K562 (cell line): Measurements from ENCODE around the gene PHF14. TPM values are rescaled to one million over a fixed set of nuclear protein-coding genes. Genes with fewer than 3 reads are reported as not detected.

Source experiments
- BHLHE40 ChIP-seq: IDR thresholded peaks from 2 replicates; pipeline ENCODE4 v1.6.1; 2011; ENCODE audit warnings: low read length, improper control_type of control experiment
- MAFK ChIP-seq: IDR thresholded peaks from 2 replicates; pipeline ENCODE4 v1.6.1; 2011; ENCODE audit warnings: low read length, improper control_type of control experiment
- NCOR1 ChIP-seq: fragments of 450-650 bp; IDR thresholded peaks from 2 replicates; pipeline ENCODE4 v1.6.1; 2016; ENCODE audit warnings: mild to moderate bottlenecking, moderate library complexity
- SAP30 ChIP-seq: fragments of 200-600 bp; sonication (generic); IDR thresholded peaks from 2 replicates; pipeline ENCODE4 v1.6.1; 2012; ENCODE audit warnings: borderline replicate concordance, low read depth, mild to moderate bottlenecking, moderate library complexity, low read length, control low read depth, inconsistent platforms; ENCODE audit not compliant: insufficient read depth, poor library complexity, severe bottlenecking
- ZNF121 ChIP-seq: sonication (generic); formaldehyde crosslinking; conservative IDR thresholded peaks from 2 replicates; pipeline ENCODE4 v1.8.0; 2022; ENCODE audit warnings: missing genetic modification reagents
- ZNF143 ChIP-seq: sonication (generic); formaldehyde crosslinking; IDR thresholded peaks from 2 replicates; pipeline ENCODE4 v1.9.0; 2022; ENCODE audit warnings: mild to moderate bottlenecking, missing genetic modification reagents
- ZNF23 ChIP-seq: fragments of 250-450 bp; sonication (Bioruptor Pico); IDR thresholded peaks from 2 replicates; pipeline ENCODE4 v1.4.0; 2020; ENCODE audit warnings: mild to moderate bottlenecking
- ZNF354B ChIP-seq: fragments of 250-450 bp; sonication (Bioruptor Pico); IDR thresholded peaks from 2 replicates; pipeline ENCODE4 v1.4.0; 2020
- ZNF507 ChIP-seq: conservative IDR thresholded peaks from 2 replicates; pipeline ENCODE4 v1.6.1; 2017; ENCODE audit warnings: missing genetic modification characterization, missing compliant biosample characterization
- ZSCAN29 ChIP-seq: fragments of 450-650 bp; IDR thresholded peaks from 2 replicates; pipeline ENCODE4 v1.6.1; 2017
- polyA plus RNA-seq, 8 experiments: library from polyadenylated mRNA; depleted of rRNA in 4 of 8; stranded (reverse) in 5 of 8; unstranded in 3 of 8; fragments of >200 nt; fragmentation: Nextera tagmentation in 2 of 8; fragmentation: Illumina TruSeq in 1 of 8; extraction: Ambion mirVana in 2 of 8; extraction: Trizol in 1 of 8; gene quantifications; 2 replicates each; pipeline versions ENCODE4 v1.2.1 to v1.2.3, GENCODE V29; 2011 to 2014; ENCODE audit warnings: inconsistent platforms in 1 of 8, missing spikeins in 1 of 8
- total RNA-seq, 7 experiments: library from RNA; depleted of rRNA in 6 of 7; stranded (reverse); fragments of >200 nt in 6 of 7; fragmentation: Illumina TruSeq in 2 of 7; extraction: Trizol in 2 of 7; gene quantifications; 2 replicates each; pipeline versions ENCODE4 v1.2.1 to v1.2.3, GENCODE V29; 2011 to 2021; ENCODE audit warnings: low replicate concordance in 1 of 7
- TF ChIP-seq, protein P1 (sequence below): sonication (generic); formaldehyde crosslinking; IDR thresholded peaks from 2 replicates; pipeline ENCODE4 v1.8.1; 2023; ENCODE audit warnings: missing genetic modification reagents, mild to moderate bottlenecking, borderline replicate concordance
- TF ChIP-seq, protein P2 (sequence below), 2 experiments: IDR thresholded peaks in 1 of 2; conservative IDR thresholded peaks in 1 of 2; 2 replicates each; pipeline ENCODE4 v1.6.1; 2016; ENCODE audit warnings: low read depth in 2 of 2, mild to moderate bottlenecking in 1 of 2, missing compliant biosample characterization in 1 of 2, missing genetic modification characterization in 1 of 2, moderate library complexity in 1 of 2
- TF ChIP-seq, protein P3 (sequence below): fragments of 200-800 bp; sonication (Bioruptor generic); IDR thresholded peaks from 2 replicates; pipeline ENCODE4 v1.6.1; 2017; ENCODE audit warnings: missing genetic modification characterization, missing compliant biosample characterization
- TF ChIP-seq, protein P4 (sequence below): sonication (generic); IDR thresholded peaks from 2 replicates; pipeline ENCODE4 v1.6.1; 2016
- TF ChIP-seq, protein P5 (sequence below): fragments of 450-650 bp; IDR thresholded peaks from 2 replicates; pipeline ENCODE4 v1.6.1; 2016; ENCODE audit warnings: low read depth, mild to moderate bottlenecking, moderate library complexity

The PHF14 gene
- total and polyA plus RNA-seq, 9 of the 15 experiments (the other 6 are each of a cell fraction or from before 2014, with no cell fraction given) = 27.5 to 67.6 (median 41.4) TPM

DNA sequence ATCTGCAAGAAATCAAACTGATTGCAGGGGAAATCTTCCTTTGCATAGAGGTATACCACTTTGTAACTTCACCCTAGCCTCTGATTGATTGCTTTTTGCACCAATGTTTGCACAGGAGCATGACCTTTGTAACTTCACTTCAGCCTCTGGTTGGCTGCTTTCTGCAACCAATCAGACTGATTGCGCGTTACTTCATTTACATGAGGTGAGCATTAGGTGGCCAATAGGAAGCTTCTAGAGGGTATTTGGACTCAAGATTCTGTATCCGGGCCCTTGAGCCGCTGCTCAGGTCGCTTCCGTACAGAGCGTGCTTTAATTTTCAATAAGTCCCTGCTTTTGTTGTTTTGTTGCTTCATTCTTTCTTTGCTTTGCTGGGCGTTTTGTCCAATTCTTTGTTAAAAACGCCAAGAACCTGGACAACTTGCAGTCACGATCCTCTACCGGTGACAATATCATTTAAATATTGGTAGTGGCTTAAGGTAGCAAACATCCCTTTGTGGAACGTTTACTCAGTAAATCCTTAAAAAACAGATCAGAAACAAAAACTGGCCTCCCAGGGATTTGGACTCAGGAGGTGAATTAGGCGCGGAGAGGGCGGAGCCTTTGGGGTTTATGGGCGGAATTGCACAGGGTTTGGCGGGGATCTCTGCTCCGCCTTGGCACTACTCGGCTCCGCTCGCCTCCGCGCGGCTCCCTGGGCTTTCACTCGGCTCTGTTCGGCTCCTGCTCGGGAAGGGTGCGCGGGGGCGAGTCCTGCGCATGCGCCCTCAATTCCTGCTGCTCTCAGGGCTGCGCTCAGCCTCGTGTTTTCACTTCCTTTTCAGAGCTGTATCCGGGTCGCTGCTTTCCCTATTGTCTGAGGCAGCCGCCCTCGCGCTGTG, at the start of gene PHF14 (continued):
- TF ChIP-seq, protein P1, sequence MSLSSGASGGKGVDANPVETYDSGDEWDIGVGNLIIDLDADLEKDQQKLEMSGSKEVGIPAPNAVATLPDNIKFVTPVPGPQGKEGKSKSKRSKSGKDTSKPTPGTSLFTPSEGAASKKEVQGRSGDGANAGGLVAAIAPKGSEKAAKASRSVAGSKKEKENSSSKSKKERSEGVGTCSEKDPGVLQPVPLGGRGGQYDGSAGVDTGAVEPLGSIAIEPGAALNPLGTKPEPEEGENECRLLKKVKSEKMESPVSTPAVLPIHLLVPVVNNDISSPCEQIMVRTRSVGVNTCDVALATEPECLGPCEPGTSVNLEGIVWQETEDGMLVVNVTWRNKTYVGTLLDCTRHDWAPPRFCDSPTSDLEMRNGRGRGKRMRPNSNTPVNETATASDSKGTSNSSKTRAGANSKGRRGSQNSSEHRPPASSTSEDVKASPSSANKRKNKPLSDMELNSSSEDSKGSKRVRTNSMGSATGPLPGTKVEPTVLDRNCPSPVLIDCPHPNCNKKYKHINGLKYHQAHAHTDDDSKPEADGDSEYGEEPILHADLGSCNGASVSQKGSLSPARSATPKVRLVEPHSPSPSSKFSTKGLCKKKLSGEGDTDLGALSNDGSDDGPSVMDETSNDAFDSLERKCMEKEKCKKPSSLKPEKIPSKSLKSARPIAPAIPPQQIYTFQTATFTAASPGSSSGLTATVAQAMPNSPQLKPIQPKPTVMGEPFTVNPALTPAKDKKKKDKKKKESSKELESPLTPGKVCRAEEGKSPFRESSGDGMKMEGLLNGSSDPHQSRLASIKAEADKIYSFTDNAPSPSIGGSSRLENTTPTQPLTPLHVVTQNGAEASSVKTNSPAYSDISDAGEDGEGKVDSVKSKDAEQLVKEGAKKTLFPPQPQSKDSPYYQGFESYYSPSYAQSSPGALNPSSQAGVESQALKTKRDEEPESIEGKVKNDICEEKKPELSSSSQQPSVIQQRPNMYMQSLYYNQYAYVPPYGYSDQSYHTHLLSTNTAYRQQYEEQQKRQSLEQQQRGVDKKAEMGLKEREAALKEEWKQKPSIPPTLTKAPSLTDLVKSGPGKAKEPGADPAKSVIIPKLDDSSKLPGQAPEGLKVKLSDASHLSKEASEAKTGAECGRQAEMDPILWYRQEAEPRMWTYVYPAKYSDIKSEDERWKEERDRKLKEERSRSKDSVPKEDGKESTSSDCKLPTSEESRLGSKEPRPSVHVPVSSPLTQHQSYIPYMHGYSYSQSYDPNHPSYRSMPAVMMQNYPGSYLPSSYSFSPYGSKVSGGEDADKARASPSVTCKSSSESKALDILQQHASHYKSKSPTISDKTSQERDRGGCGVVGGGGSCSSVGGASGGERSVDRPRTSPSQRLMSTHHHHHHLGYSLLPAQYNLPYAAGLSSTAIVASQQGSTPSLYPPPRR (CRISPR knock-in tag) = no peak
- TF ChIP-seq ZNF121 (CRISPR knock-in tag) (no peak), ZNF354B (CRISPR knock-in tag) (0 out of 2 replicates have a peak, but pooled peaks have one; percentile 29), ZNF507 (tag) (no peak), ZSCAN29 (no peak), SAP30 (no peak), BHLHE40 (no peak), MAFK (no peak), ZNF23 (CRISPR knock-in tag) (no peak), ZNF143 (CRISPR knock-in tag) (no peak), NCOR1 (no peak)
- TF ChIP-seq, protein P2, sequence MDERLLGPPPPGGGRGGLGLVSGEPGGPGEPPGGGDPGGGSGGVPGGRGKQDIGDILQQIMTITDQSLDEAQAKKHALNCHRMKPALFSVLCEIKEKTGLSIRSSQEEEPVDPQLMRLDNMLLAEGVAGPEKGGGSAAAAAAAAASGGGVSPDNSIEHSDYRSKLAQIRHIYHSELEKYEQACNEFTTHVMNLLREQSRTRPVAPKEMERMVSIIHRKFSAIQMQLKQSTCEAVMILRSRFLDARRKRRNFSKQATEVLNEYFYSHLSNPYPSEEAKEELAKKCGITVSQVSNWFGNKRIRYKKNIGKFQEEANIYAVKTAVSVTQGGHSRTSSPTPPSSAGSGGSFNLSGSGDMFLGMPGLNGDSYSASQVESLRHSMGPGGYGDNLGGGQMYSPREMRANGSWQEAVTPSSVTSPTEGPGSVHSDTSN (CRISPR knock-in tag; IDR thresholded peaks at IDR 0.05; ENCODE audit: low read depth) = no peak; the same call in 1 of the 2 replicates
- TF ChIP-seq, protein P2 (tag; conservative IDR thresholded peaks at IDR 0.05; ENCODE audit: low read depth) = peak; percentile 97
- TF ChIP-seq, protein P3, sequence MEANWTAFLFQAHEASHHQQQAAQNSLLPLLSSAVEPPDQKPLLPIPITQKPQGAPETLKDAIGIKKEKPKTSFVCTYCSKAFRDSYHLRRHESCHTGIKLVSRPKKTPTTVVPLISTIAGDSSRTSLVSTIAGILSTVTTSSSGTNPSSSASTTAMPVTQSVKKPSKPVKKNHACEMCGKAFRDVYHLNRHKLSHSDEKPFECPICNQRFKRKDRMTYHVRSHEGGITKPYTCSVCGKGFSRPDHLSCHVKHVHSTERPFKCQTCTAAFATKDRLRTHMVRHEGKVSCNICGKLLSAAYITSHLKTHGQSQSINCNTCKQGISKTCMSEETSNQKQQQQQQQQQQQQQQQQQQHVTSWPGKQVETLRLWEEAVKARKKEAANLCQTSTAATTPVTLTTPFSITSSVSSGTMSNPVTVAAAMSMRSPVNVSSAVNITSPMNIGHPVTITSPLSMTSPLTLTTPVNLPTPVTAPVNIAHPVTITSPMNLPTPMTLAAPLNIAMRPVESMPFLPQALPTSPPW (CRISPR knock-in tag) = no peak; the same call in none of the 2 replicates
- TF ChIP-seq, protein P4, sequence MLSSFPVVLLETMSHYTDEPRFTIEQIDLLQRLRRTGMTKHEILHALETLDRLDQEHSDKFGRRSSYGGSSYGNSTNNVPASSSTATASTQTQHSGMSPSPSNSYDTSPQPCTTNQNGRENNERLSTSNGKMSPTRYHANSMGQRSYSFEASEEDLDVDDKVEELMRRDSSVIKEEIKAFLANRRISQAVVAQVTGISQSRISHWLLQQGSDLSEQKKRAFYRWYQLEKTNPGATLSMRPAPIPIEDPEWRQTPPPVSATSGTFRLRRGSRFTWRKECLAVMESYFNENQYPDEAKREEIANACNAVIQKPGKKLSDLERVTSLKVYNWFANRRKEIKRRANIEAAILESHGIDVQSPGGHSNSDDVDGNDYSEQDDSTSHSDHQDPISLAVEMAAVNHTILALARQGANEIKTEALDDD = no peak
- TF ChIP-seq, protein P5, sequence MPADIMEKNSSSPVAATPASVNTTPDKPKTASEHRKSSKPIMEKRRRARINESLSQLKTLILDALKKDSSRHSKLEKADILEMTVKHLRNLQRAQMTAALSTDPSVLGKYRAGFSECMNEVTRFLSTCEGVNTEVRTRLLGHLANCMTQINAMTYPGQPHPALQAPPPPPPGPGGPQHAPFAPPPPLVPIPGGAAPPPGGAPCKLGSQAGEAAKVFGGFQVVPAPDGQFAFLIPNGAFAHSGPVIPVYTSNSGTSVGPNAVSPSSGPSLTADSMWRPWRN = no peak
